HG02885 (cell line): Measurements from ENCODE around the gene MAP3K19.
"Not testable (repeated sequence)": the region's sequence is repeated elsewhere in the genome, so short reads cannot be mapped to it uniquely, and the experiment has no call there.

Experiments used
- ATAC-seq: cut with Tn5 transposase; IDR thresholded peaks from one replicate; pipeline ENCODE4 v1.9.1; 2021; ENCODE audit warnings: mild to moderate bottlenecking; ENCODE audit not compliant: unreplicated experiment, poor library complexity

The MAP3K19 gene

GRCh38 chr2:135047300-135047699 is at the start of gene MAP3K19:
TSS of gene MAP3K19 (minus strand) at chr2:135047447. CDS start at chr2:135024647, 22,800 bp downstream.
- ATAC-seq = no peak

GRCh38 chr2:135096665-135097446 is 49.6 kb upstream of the MAP3K19 start:
- ATAC-seq = no peak

- ATAC-seq = no peak
Measured at GRCh38 chr2:135095591-135095990, 48.3 kb upstream of the MAP3K19 start.

GRCh38 chr2:135094508-135094907 is 47.3 kb upstream of the MAP3K19 start:
- no peak for ATAC-seq

- no peak for ATAC-seq
Measured at GRCh38 chr2:135093670-135094330, 46.6 kb upstream of the MAP3K19 start.

GRCh38 chr2:135093193-135093592 is 45.9 kb upstream of the MAP3K19 start:
- ATAC-seq = no peak

GRCh38 chr2:135091681-135092080 is 44.4 kb upstream of the MAP3K19 start:
- no peak for ATAC-seq

- ATAC-seq = not testable (repeated sequence)
Measured at GRCh38 chr2:135089597-135089996, 42.4 kb upstream of the MAP3K19 start.

GRCh38 chr2:135086222-135086621 is 39.0 kb upstream of the MAP3K19 start:
- ATAC-seq = no peak

GRCh38 chr2:135078417-135078816 is 31.2 kb upstream of the MAP3K19 start:
- no peak for ATAC-seq

- ATAC-seq = no peak
Measured at GRCh38 chr2:135076556-135076955, 29.3 kb upstream of the MAP3K19 start.

GRCh38 chr2:135074216-135074615 is 27.0 kb upstream of the MAP3K19 start:
- no peak for ATAC-seq

GRCh38 chr2:135072125-135072997 is 25.1 kb upstream of the MAP3K19 start:
- ATAC-seq = no peak

GRCh38 chr2:135066710-135067109 is 19.5 kb upstream of the MAP3K19 start:
- no peak for ATAC-seq

GRCh38 chr2:135064149-135064548 is 16.9 kb upstream of the MAP3K19 start:
- ATAC-seq = no peak

GRCh38 chr2:135063210-135063609 is 16.0 kb upstream of the MAP3K19 start:
- ATAC-seq = no peak

GRCh38 chr2:135059577-135059976 is 12.3 kb upstream of the MAP3K19 start:
- no peak for ATAC-seq

- ATAC-seq = no peak
Measured at GRCh38 chr2:135056790-135057189, 9.5 kb upstream of the MAP3K19 start.

- no peak for ATAC-seq
Measured at GRCh38 chr2:135055182-135055786, 8.0 kb upstream of the MAP3K19 start.

- ATAC-seq = peak; percentile 33
Measured at GRCh38 chr2:135052997-135053474, 5.8 kb upstream of the MAP3K19 start.
